ENCODE data around the gene CACYBP. TPM values are rescaled to one million over a fixed set of nuclear protein-coding genes. Genes with fewer than 3 reads are reported as not detected.

CACYBP gene
- total RNA-seq, 1 experiment from 2014 or later, result 342 TPM

DNA sequence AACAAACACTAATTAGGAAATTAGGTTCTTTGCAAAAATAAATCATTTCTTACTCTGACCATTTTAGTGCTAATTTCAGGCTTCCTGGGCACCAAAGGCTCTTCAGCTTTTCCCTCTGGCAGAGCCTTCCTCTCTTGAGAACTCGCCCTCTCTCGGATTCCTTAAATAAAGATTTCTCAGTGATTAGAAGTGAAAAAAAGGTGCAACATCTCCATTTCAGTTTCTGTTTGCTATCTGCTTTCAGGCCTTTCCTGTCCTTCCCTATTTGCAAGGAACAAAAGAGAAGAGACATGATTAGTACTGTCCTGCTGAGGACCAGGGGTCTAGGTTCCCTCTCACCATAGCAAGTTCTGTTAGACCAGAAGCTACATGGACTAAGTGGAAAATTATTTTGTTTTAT lies 27.8 kb upstream of the CACYBP start:
- ChIA-PET POLR2A (ENCODE audit: unreplicated experiment) (no interaction called here), CTCF (no interaction called here)
- H3K4me3 ChIP-seq (ENCODE audit: low read length), result no peak overlapping the region
- H3K27me3 ChIP-seq (ENCODE audit: low read length), result no peaks in the 10 kb centered on the region
- DNase-seq, result peak; percentile 47
- H2AFZ ChIP-seq (ENCODE audit: low read length), result no peak overlapping the region
- intact Hi-C loops (cut with micrococcal nuclease), result no loop called here
- no peak overlapping the region for H3K9ac ChIP-seq (ENCODE audit: low read length)
- BruUV-seq (replicated peaks), result no TSS peak
- H3K27ac ChIP-seq (ENCODE audit: low read length), result no peak overlapping the region
- no peaks in the 10 kb centered on the region for H3K9me2 ChIP-seq (replicated peaks; ENCODE audit: low read length)
- H3K9me3 ChIP-seq (ENCODE audit: low read length), result no peaks in the 10 kb centered on the region
- no peaks in the 10 kb centered on the region for H3F3A ChIP-seq (ENCODE audit: low read length, unreplicated experiment)
- no peak for ATAC-seq
- H3K4me1 ChIP-seq (ENCODE audit: insufficient read depth, low read length), result peaks cover 40% of the 10 kb centered on the region
- no peaks in the 10 kb centered on the region for H3K79me2 ChIP-seq (ENCODE audit: low read length)
- TF ChIP-seq EZH2phosphoT487 (IDR thresholded peaks at IDR 0.05; ENCODE audit: borderline replicate concordance, low read length), result no peak
- TF ChIP-seq EZH2 (IDR thresholded peaks at IDR 0.05; ENCODE audit: low read length, unreplicated experiment), result no peak
- TF ChIP-seq, protein P1, sequence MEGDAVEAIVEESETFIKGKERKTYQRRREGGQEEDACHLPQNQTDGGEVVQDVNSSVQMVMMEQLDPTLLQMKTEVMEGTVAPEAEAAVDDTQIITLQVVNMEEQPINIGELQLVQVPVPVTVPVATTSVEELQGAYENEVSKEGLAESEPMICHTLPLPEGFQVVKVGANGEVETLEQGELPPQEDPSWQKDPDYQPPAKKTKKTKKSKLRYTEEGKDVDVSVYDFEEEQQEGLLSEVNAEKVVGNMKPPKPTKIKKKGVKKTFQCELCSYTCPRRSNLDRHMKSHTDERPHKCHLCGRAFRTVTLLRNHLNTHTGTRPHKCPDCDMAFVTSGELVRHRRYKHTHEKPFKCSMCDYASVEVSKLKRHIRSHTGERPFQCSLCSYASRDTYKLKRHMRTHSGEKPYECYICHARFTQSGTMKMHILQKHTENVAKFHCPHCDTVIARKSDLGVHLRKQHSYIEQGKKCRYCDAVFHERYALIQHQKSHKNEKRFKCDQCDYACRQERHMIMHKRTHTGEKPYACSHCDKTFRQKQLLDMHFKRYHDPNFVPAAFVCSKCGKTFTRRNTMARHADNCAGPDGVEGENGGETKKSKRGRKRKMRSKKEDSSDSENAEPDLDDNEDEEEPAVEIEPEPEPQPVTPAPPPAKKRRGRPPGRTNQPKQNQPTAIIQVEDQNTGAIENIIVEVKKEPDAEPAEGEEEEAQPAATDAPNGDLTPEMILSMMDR (conservative IDR thresholded peaks at IDR 0.05; ENCODE audit: low read depth, low read length), result no peak
- H4K20me1 ChIP-seq (ENCODE audit: low read length), result no peaks in the 10 kb centered on the region
- H3K4me2 ChIP-seq (ENCODE audit: low read length), result peak overlapping the region; percentile 48; the same call in 1 of the 2 replicates
- H3K36me3 ChIP-seq (ENCODE audit: low read depth, low read length), result no peaks in the 10 kb centered on the region

DNA sequence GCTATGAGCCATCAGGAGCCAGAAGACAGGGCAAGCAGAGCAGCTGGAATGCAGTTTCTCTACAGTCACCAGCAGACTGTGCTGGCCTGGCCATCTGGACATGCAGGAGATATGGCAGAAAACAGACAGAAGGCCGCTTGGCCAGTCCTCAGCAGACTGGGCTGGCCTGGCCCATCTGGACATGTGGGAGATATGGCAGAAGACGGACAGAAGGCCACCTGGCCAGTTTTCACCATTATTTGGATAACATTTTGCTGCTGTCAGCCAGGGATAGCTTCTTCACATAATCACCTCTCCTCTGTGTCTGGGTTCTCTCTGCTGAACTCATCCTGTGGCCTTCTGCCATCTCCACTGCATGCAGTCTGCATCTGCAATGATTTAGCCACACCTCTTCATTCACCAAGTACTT lies 25.0 kb upstream of the CACYBP start:
- Histone ChIP-seq H3K27me3 (ENCODE audit: low read length) (no peaks in the 10 kb centered on the region), H3K4me3 (ENCODE audit: low read length) (no peak overlapping the region), H3K9me3 (ENCODE audit: low read length) (no peaks in the 10 kb centered on the region), H4K20me1 (ENCODE audit: low read length) (no peaks in the 10 kb centered on the region), H3K36me3 (ENCODE audit: low read depth, low read length) (no peaks in the 10 kb centered on the region), H3K4me2 (ENCODE audit: low read length) (no peak overlapping the region), H3K27ac (ENCODE audit: low read length) (no peak overlapping the region), H3K9me2 (replicated peaks; ENCODE audit: low read length) (no peaks in the 10 kb centered on the region), H2AFZ (ENCODE audit: low read length) (no peak overlapping the region), H3K79me2 (ENCODE audit: low read length) (no peaks in the 10 kb centered on the region), H3F3A (ENCODE audit: low read length, unreplicated experiment) (no peaks in the 10 kb centered on the region), H3K4me1 (ENCODE audit: insufficient read depth, low read length) (peaks cover 26% of the 10 kb centered on the region), H3K9ac (ENCODE audit: low read length) (no peak overlapping the region)
- BruUV-seq (replicated peaks), result no TSS peak
- ATAC-seq (no peak), DNase-seq (no peak)
- intact Hi-C loops (cut with micrococcal nuclease), result no loop called here
- POLR2A ChIA-PET (ENCODE audit: unreplicated experiment), result no interaction called here
- CTCF ChIA-PET, result no interaction called here
- TF ChIP-seq EZH2phosphoT487 (IDR thresholded peaks at IDR 0.05; ENCODE audit: borderline replicate concordance, low read length), result no peak
- TF ChIP-seq, protein P1 (conservative IDR thresholded peaks at IDR 0.05; ENCODE audit: low read depth, low read length), result no peak
- TF ChIP-seq EZH2 (IDR thresholded peaks at IDR 0.05; ENCODE audit: low read length, unreplicated experiment), result no peak

GRCh38 chr1:174975764-174976163 lies 24.0 kb upstream of the CACYBP start:
- ChIA-PET CTCF (no interaction called here), POLR2A (ENCODE audit: unreplicated experiment) (no interaction called here)

More at GRCh38 chr1:174975764-174976163, 24.0 kb upstream of the CACYBP start:
- H3K9me2 ChIP-seq (replicated peaks; ENCODE audit: low read length), result no peaks in the 10 kb centered on the region
- H4K20me1 ChIP-seq (ENCODE audit: low read length), result no peaks in the 10 kb centered on the region
- H3K79me2 ChIP-seq (ENCODE audit: low read length), result no peaks in the 10 kb centered on the region
- no peak for ATAC-seq
- H3K4me3 ChIP-seq (ENCODE audit: low read length), result no peak overlapping the region
- no TSS peak for BruUV-seq (replicated peaks)
- H3K27me3 ChIP-seq (ENCODE audit: low read length), result no peaks in the 10 kb centered on the region
- no peak for DNase-seq
- TF ChIP-seq EZH2 (IDR thresholded peaks at IDR 0.05; ENCODE audit: low read length, unreplicated experiment), result no peak
- no peak for TF ChIP-seq EZH2phosphoT487 (IDR thresholded peaks at IDR 0.05; ENCODE audit: borderline replicate concordance, low read length)
- TF ChIP-seq, protein P1 (conservative IDR thresholded peaks at IDR 0.05; ENCODE audit: low read depth, low read length), result no peak
- no peaks in the 10 kb centered on the region for H3K36me3 ChIP-seq (ENCODE audit: low read depth, low read length)
- H2AFZ ChIP-seq (ENCODE audit: low read length), result no peak overlapping the region
- H3K4me1 ChIP-seq (ENCODE audit: insufficient read depth, low read length), result peaks cover 26% of the 10 kb centered on the region
- H3K9ac ChIP-seq (ENCODE audit: low read length), result no peak overlapping the region
- intact Hi-C loops (cut with micrococcal nuclease), result no loop called here
- no peak overlapping the region for H3K4me2 ChIP-seq (ENCODE audit: low read length)
- no peaks in the 10 kb centered on the region for H3K9me3 ChIP-seq (ENCODE audit: low read length)
- no peak overlapping the region for H3K27ac ChIP-seq (ENCODE audit: low read length)
- no peaks in the 10 kb centered on the region for H3F3A ChIP-seq (ENCODE audit: low read length, unreplicated experiment)

Data from PC-3 (cell line).